22Rv1 (cell line): Measurements from ENCODE around the gene LRRC61.
"Not testable (repeated sequence)": the region's sequence is repeated elsewhere in the genome, so short reads cannot be mapped to it uniquely, and the experiment has no call there.

Experiments used
- CTCF ChIP-seq: fragments of 450-650 bp; IDR thresholded peaks from 2 replicates; pipeline ENCODE4 v1.5.1; 2017; ENCODE audit warnings: mild to moderate bottlenecking
- ZFX ChIP-seq: fragments of 450-650 bp; IDR thresholded peaks from 2 replicates; pipeline ENCODE4 v1.6.1; 2017; ENCODE audit warnings: antibody characterized with exemption, borderline replicate concordance

- peak; percentile 86 for TF ChIP-seq CTCF
- not testable (repeated sequence) for TF ChIP-seq ZFX
Observed at GRCh38 chr7:150276132-150276695, 46.9 kb upstream of the LRRC61 start.
